ENCODE results near the gene LMLN.

DNA sequence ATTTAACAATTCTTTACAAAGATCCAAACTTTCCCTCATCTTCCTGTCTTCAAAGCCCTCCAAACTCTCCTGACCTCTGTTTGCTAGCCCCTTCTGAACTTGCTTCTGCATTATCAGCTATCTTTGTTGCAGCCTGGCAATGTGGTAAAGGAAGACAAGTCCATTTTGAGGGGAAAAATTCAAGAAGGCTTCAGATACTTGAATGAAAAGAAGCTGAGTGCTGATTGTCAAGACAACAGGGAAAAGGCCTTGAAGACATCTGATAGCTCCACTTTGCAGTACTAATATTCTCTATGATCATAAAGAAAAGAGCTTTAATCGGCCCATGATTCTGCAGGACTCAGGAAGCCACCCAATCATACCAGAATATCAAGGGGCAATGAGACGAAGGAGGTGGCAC, 91.8 kb downstream of the LMLN start:
- TF ChIP-seq, protein P1, sequence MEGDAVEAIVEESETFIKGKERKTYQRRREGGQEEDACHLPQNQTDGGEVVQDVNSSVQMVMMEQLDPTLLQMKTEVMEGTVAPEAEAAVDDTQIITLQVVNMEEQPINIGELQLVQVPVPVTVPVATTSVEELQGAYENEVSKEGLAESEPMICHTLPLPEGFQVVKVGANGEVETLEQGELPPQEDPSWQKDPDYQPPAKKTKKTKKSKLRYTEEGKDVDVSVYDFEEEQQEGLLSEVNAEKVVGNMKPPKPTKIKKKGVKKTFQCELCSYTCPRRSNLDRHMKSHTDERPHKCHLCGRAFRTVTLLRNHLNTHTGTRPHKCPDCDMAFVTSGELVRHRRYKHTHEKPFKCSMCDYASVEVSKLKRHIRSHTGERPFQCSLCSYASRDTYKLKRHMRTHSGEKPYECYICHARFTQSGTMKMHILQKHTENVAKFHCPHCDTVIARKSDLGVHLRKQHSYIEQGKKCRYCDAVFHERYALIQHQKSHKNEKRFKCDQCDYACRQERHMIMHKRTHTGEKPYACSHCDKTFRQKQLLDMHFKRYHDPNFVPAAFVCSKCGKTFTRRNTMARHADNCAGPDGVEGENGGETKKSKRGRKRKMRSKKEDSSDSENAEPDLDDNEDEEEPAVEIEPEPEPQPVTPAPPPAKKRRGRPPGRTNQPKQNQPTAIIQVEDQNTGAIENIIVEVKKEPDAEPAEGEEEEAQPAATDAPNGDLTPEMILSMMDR (IDR thresholded peaks at IDR 0.05), result no peak
- TF ChIP-seq POLR2A (IDR thresholded peaks at IDR 0.05), result no peak
- TF ChIP-seq POLR2AphosphoS5 (IDR thresholded peaks at IDR 0.05; ENCODE audit: insufficient read depth in 1 of 2, low read depth in 1 of 2), result no peak
